ENCODE data around the gene PAQR4.

The PAQR4 gene

GRCh38 chr16:2964475-2965336 lies 4.4 kb upstream of the PAQR4 start:
- H2AK5ac ChIP-seq (ENCODE audit: low read depth, low read length), result peak overlapping the region; percentile 84
- peaks cover 8% of the 10 kb centered on the region for H3K79me1 ChIP-seq (ENCODE audit: low read depth, low read length)
- peak overlapping the region; percentile 94 for H2BK15ac ChIP-seq (ENCODE audit: low read length)
- H3K4me1 ChIP-seq (ENCODE audit: control insufficient read depth in 2 of 2, insufficient read depth in 1 of 2, low read depth in 1 of 2, low read length in 2 of 2), result peaks cover 14 to 19% of the 10 kb centered on the region in 2 donors
- peak overlapping the region; percentile 96 for H3K23ac ChIP-seq (ENCODE audit: low read depth, low read length, poor library complexity)
- no peak overlapping the region for H3K4ac ChIP-seq (ENCODE audit: low read length)
- peak overlapping the region; percentile 49 to 84 for H3K4me3 ChIP-seq (ENCODE audit: low read length in 2 of 2)
- H2BK12ac ChIP-seq (ENCODE audit: low read length), result peak overlapping the region; percentile 95
- H3K9ac ChIP-seq (ENCODE audit: low read depth, low read length, poor library complexity), result peak overlapping the region; percentile 89
- peak overlapping the region; percentile 98 for H2AFZ ChIP-seq (ENCODE audit: low read length)
- peak overlapping the region; percentile 95 for H3K18ac ChIP-seq (ENCODE audit: low read length)
- peak overlapping the region; percentile 100 for H3K14ac ChIP-seq (ENCODE audit: low read length)
- no peak overlapping the region for H4K8ac ChIP-seq (ENCODE audit: low read depth, low read length)
- H4K91ac ChIP-seq (ENCODE audit: low read depth, low read length, poor library complexity), result no peak overlapping the region
- H3K4me2 ChIP-seq (ENCODE audit: insufficient read depth, low read length, poor library complexity, severe bottlenecking), result peak overlapping the region; percentile 98
- no peaks in the 10 kb centered on the region for H3K9me3 ChIP-seq (replicated peaks in 1 of 2; ENCODE audit: control insufficient read depth in 2 of 2, insufficient read depth in 1 of 2, low read depth in 1 of 2, low read length in 2 of 2)
- peak overlapping the region; percentile 61 for H2BK120ac ChIP-seq (ENCODE audit: low read depth, low read length)
- peak; percentile 84 for DNase-seq (ENCODE audit: low spot score)
- H3K27ac ChIP-seq (replicated peaks; ENCODE audit: low read length), result no peak overlapping the region
- no CpG with 5 or more reads among the region's 68 CpGs for WGBS, 2 donors (ENCODE audit: extremely low coverage in 2 of 2, insufficient read length in 2 of 2, insufficient replicate concordance in 1 of 2)
- H3K27me3 ChIP-seq (ENCODE audit: control insufficient read depth in 3 of 3, insufficient read depth in 3 of 3, low read depth in 1 of 3, low read length in 3 of 3), result peaks cover 0 to 40% (median 20%) of the 10 kb centered on the region in 3 experiments
- no peaks in the 10 kb centered on the region for H3K36me3 ChIP-seq (replicated peaks in 1 of 2; ENCODE audit: control insufficient read depth in 2 of 2, insufficient read depth in 2 of 2, low read length in 2 of 2)
- peak overlapping the region; percentile 93 for H2BK5ac ChIP-seq (ENCODE audit: low read length)

GRCh38 chr16:2966043-2966807 lies 2.9 kb upstream of the PAQR4 start:
- H3K23ac ChIP-seq (ENCODE audit: low read depth, low read length, poor library complexity), result peak overlapping the region; percentile 89
- no peak overlapping the region for H2AK5ac ChIP-seq (ENCODE audit: low read depth, low read length)
- no CpG with 5 or more reads among the region's 39 CpGs for WGBS, 2 donors (ENCODE audit: extremely low coverage in 2 of 2, insufficient read length in 2 of 2, insufficient replicate concordance in 1 of 2)
- H3K79me1 ChIP-seq (ENCODE audit: low read depth, low read length), result peaks cover 16% of the 10 kb centered on the region
- peak overlapping the region; percentile 38 for H3K14ac ChIP-seq (ENCODE audit: low read length)
- H2BK15ac ChIP-seq (ENCODE audit: low read length), result no peak overlapping the region
- no peak overlapping the region for H2BK120ac ChIP-seq (ENCODE audit: low read depth, low read length)
- DNase-seq (ENCODE audit: low spot score), result no peak
- peaks cover 21 to 25% of the 10 kb centered on the region in 2 donors for H3K4me1 ChIP-seq (ENCODE audit: control insufficient read depth in 2 of 2, insufficient read depth in 1 of 2, low read depth in 1 of 2, low read length in 2 of 2)
- no peak overlapping the region for H2BK5ac ChIP-seq (ENCODE audit: low read length)
- H4K91ac ChIP-seq (ENCODE audit: low read depth, low read length, poor library complexity), result no peak overlapping the region
- no peak overlapping the region for H3K4ac ChIP-seq (ENCODE audit: low read length)
- H3K9me3 ChIP-seq (replicated peaks in 1 of 2; ENCODE audit: control insufficient read depth in 2 of 2, insufficient read depth in 1 of 2, low read depth in 1 of 2, low read length in 2 of 2), result no peaks in the 10 kb centered on the region
- H3K27me3 ChIP-seq (ENCODE audit: control insufficient read depth in 3 of 3, insufficient read depth in 3 of 3, low read depth in 1 of 3, low read length in 3 of 3), result peaks cover 0 to 40% (median 20%) of the 10 kb centered on the region in 3 experiments
- H2AFZ ChIP-seq (ENCODE audit: low read length), result no peak overlapping the region
- no peak overlapping the region for H2BK12ac ChIP-seq (ENCODE audit: low read length)
- H3K36me3 ChIP-seq (replicated peaks in 1 of 2; ENCODE audit: control insufficient read depth in 2 of 2, insufficient read depth in 2 of 2, low read length in 2 of 2), result peaks cover 1 to 5% of the 10 kb centered on the region in 2 donors
- no peak overlapping the region for H3K18ac ChIP-seq (ENCODE audit: low read length)
- no peak overlapping the region for H3K9ac ChIP-seq (ENCODE audit: low read depth, low read length, poor library complexity)
- H4K8ac ChIP-seq (ENCODE audit: low read depth, low read length), result no peak overlapping the region
- no peak overlapping the region for H3K4me3 ChIP-seq (ENCODE audit: low read length in 2 of 2)
- no peak overlapping the region for H3K4me2 ChIP-seq (ENCODE audit: insufficient read depth, low read length, poor library complexity, severe bottlenecking)
- no peak overlapping the region for H3K27ac ChIP-seq (replicated peaks; ENCODE audit: low read length)

DNA sequence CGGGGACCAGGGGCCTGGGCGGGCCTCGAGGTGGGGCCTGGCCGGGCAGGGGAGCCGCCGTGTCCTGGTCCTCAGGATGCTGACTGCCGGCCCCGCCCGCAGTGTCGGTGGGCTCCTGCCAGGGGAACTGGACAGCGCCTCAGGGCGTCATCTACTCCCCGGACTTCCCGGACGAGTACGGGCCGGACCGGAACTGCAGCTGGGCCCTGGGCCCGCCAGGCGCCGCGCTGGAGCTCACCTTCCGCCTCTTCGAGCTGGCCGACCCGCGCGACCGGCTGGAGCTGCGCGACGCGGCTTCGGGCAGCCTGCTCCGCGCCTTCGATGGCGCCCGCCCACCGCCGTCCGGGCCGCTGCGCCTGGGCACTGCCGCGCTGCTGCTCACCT lies 2.3 kb upstream of the PAQR4 start:
- Histone ChIP-seq H2BK5ac (ENCODE audit: low read length) (no peak overlapping the region), H2AK5ac (ENCODE audit: low read depth, low read length) (no peak overlapping the region), H3K9me3 (replicated peaks in 1 of 2; ENCODE audit: control insufficient read depth in 2 of 2, insufficient read depth in 1 of 2, low read depth in 1 of 2, low read length in 2 of 2) (no peaks in the 10 kb centered on the region), H3K27ac (replicated peaks; ENCODE audit: low read length) (no peak overlapping the region), H3K27me3 (ENCODE audit: control insufficient read depth in 3 of 3, insufficient read depth in 3 of 3, low read depth in 1 of 3, low read length in 3 of 3) (peaks cover 0 to 40% (median 20%) of the 10 kb centered on the region in 3 experiments), H3K4me1 (ENCODE audit: control insufficient read depth in 2 of 2, insufficient read depth in 1 of 2, low read depth in 1 of 2, low read length in 2 of 2) (peaks cover 21 to 25% of the 10 kb centered on the region in 2 donors), H2BK15ac (ENCODE audit: low read length) (no peak overlapping the region), H2AFZ (ENCODE audit: low read length) (no peak overlapping the region), H3K36me3 (replicated peaks in 1 of 2; ENCODE audit: control insufficient read depth in 2 of 2, insufficient read depth in 2 of 2, low read length in 2 of 2) (peaks cover 3 to 11% of the 10 kb centered on the region in 2 donors), H3K4me2 (ENCODE audit: insufficient read depth, low read length, poor library complexity, severe bottlenecking) (no peak overlapping the region), H3K23ac (ENCODE audit: low read depth, low read length, poor library complexity) (no peak overlapping the region), H4K8ac (ENCODE audit: low read depth, low read length) (no peak overlapping the region), H3K9ac (ENCODE audit: low read depth, low read length, poor library complexity) (no peak overlapping the region), H2BK12ac (ENCODE audit: low read length) (no peak overlapping the region), H3K4ac (ENCODE audit: low read length) (no peak overlapping the region), H4K91ac (ENCODE audit: low read depth, low read length, poor library complexity) (no peak overlapping the region), H3K14ac (ENCODE audit: low read length) (no peak overlapping the region), H2BK120ac (ENCODE audit: low read depth, low read length) (no peak overlapping the region), H3K4me3 (ENCODE audit: low read length in 2 of 2) (no peak overlapping the region), H3K18ac (ENCODE audit: low read length) (no peak overlapping the region), H3K79me1 (ENCODE audit: low read depth, low read length) (peaks cover 17% of the 10 kb centered on the region)
- no peak for DNase-seq (ENCODE audit: low spot score)
- no CpG with 5 or more reads among the region's 46 CpGs for WGBS, 2 donors (ENCODE audit: extremely low coverage in 2 of 2, insufficient read length in 2 of 2, insufficient replicate concordance in 1 of 2)

GRCh38 chr16:2967211-2967631 lies 1.9 kb upstream of the PAQR4 start:
- no CpG with 5 or more reads among the region's 51 CpGs for WGBS, 2 donors (ENCODE audit: extremely low coverage in 2 of 2, insufficient read length in 2 of 2, insufficient replicate concordance in 1 of 2)
- no peak overlapping the region for H2BK15ac ChIP-seq (ENCODE audit: low read length)
- peaks cover 21 to 25% of the 10 kb centered on the region in 2 donors for H3K4me1 ChIP-seq (ENCODE audit: control insufficient read depth in 2 of 2, insufficient read depth in 1 of 2, low read depth in 1 of 2, low read length in 2 of 2)
- H3K27ac ChIP-seq (replicated peaks; ENCODE audit: low read length), result no peak overlapping the region
- no peak overlapping the region for H3K9ac ChIP-seq (ENCODE audit: low read depth, low read length, poor library complexity)
- H2AK5ac ChIP-seq (ENCODE audit: low read depth, low read length), result no peak overlapping the region
- peaks cover 0 to 37% (median 18%) of the 10 kb centered on the region in 3 experiments for H3K27me3 ChIP-seq (ENCODE audit: control insufficient read depth in 3 of 3, insufficient read depth in 3 of 3, low read depth in 1 of 3, low read length in 3 of 3)
- H3K4me3 ChIP-seq (ENCODE audit: low read length in 2 of 2), result no peak overlapping the region
- no peaks in the 10 kb centered on the region for H3K9me3 ChIP-seq (replicated peaks in 1 of 2; ENCODE audit: control insufficient read depth in 2 of 2, insufficient read depth in 1 of 2, low read depth in 1 of 2, low read length in 2 of 2)
- no peak overlapping the region for H3K14ac ChIP-seq (ENCODE audit: low read length)
- no peak overlapping the region for H3K4me2 ChIP-seq (ENCODE audit: insufficient read depth, low read length, poor library complexity, severe bottlenecking)
- H3K79me1 ChIP-seq (ENCODE audit: low read depth, low read length), result peaks cover 17% of the 10 kb centered on the region
- no peak for DNase-seq (ENCODE audit: low spot score)
- H2BK120ac ChIP-seq (ENCODE audit: low read depth, low read length), result no peak overlapping the region
- peaks cover 4 to 15% of the 10 kb centered on the region in 2 donors for H3K36me3 ChIP-seq (replicated peaks in 1 of 2; ENCODE audit: control insufficient read depth in 2 of 2, insufficient read depth in 2 of 2, low read length in 2 of 2)
- no peak overlapping the region for H2BK5ac ChIP-seq (ENCODE audit: low read length)
- no peak overlapping the region for H3K23ac ChIP-seq (ENCODE audit: low read depth, low read length, poor library complexity)
- no peak overlapping the region for H4K91ac ChIP-seq (ENCODE audit: low read depth, low read length, poor library complexity)
- no peak overlapping the region for H2AFZ ChIP-seq (ENCODE audit: low read length)
- no peak overlapping the region for H4K8ac ChIP-seq (ENCODE audit: low read depth, low read length)
- H2BK12ac ChIP-seq (ENCODE audit: low read length), result peak overlapping the region; percentile 22
- H3K18ac ChIP-seq (ENCODE audit: low read length), result no peak overlapping the region
- H3K4ac ChIP-seq (ENCODE audit: low read length), result no peak overlapping the region
